Fibroblast of mammary gland (primary cell): ENCODE measurements around the gene SPATA31D3.
"Not testable (repeated sequence)": the region's sequence is repeated elsewhere in the genome, so short reads cannot be mapped to it uniquely, and the experiment has no call there.

ENCODE experiments used
- DNase-seq: peaks from one replicate; pipeline ENCODE4 v3.0.0-alpha.2; 2010; ENCODE audit warnings: low read depth
- H3K4me3 ChIP-seq: 2 replicates; pipeline ENCODE4 v1.5.1; 2011; ENCODE audit warnings: low read depth, mild to moderate bottlenecking, low read length, moderate library complexity; ENCODE audit not compliant: control insufficient read depth
- CTCF ChIP-seq: conservative IDR thresholded peaks from 2 replicates; pipeline ENCODE4 v1.5.1; 2011; ENCODE audit warnings: low read depth, low read length, inconsistent platforms; ENCODE audit not compliant: control insufficient read depth, insufficient read depth

SPATA31D3 gene

GRCh38 chr9:81943393-81943792 lies at the start of gene SPATA31D3:
Gene SPATA31D3 (plus strand): TSS chr9:81943500. CDS start chr9:81943586, 86 bp downstream.
- not testable (repeated sequence) for H3K4me3 ChIP-seq, DNase-seq

- TF ChIP-seq CTCF, result no peak
- no peak overlapping the region for H3K4me3 ChIP-seq
- no peak for DNase-seq
These were observed 49.4 kb upstream of the SPATA31D3 start for GRCh38 chr9:81893929-81894328.

- H3K4me3 ChIP-seq, result no peak overlapping the region
- DNase-seq, result no peak
- TF ChIP-seq CTCF, result no peak
These were observed 48.4 kb upstream of the SPATA31D3 start for GRCh38 chr9:81894891-81895290.

GRCh38 chr9:81896070-81896469 lies 47.2 kb upstream of the SPATA31D3 start:
- no peak for DNase-seq
- no peak for TF ChIP-seq CTCF
- no peak overlapping the region for H3K4me3 ChIP-seq

GRCh38 chr9:81898851-81899250 lies 44.4 kb upstream of the SPATA31D3 start:
- no peak overlapping the region for H3K4me3 ChIP-seq
- no peak for DNase-seq
- no peak for TF ChIP-seq CTCF

- DNase-seq, result peak; percentile 21
- H3K4me3 ChIP-seq, result no peak overlapping the region
- no peak for TF ChIP-seq CTCF
These were observed 41.1 kb upstream of the SPATA31D3 start for GRCh38 chr9:81902196-81902595.

- no peak overlapping the region for H3K4me3 ChIP-seq
- TF ChIP-seq CTCF, result no peak
- DNase-seq, result peak; percentile 56
These were observed 40.7 kb upstream of the SPATA31D3 start for GRCh38 chr9:81902626-81903025.
